LNCAP (cell line): Measurements from ENCODE around the gene SHQ1.

Source experiments
- CTCF ChIP-seq: fragments of 450-650 bp; IDR thresholded peaks from 2 replicates; pipeline ENCODE4 v1.5.1; 2017; ENCODE audit warnings: mild to moderate bottlenecking

The SHQ1 gene

GRCh38 chr3:72760225-72760624, 88.0 kb downstream of the SHQ1 start:
- TF ChIP-seq CTCF, result no peak

GRCh38 chr3:72756900-72757299, 91.3 kb downstream of the SHQ1 start:
- TF ChIP-seq CTCF, result no peak

GRCh38 chr3:72754582-72754981, 93.7 kb downstream of the SHQ1 start:
- no peak for TF ChIP-seq CTCF

- no peak for TF ChIP-seq CTCF
Measured at GRCh38 chr3:72753495-72753894, 94.8 kb downstream of the SHQ1 start.

- TF ChIP-seq CTCF, result no peak
Measured at GRCh38 chr3:72750405-72750965, 97.8 kb downstream of the SHQ1 start.

- no peak for TF ChIP-seq CTCF
Measured at GRCh38 chr3:72748659-72749058, 99.6 kb downstream of the SHQ1 start.

- no peak for TF ChIP-seq CTCF
Measured at GRCh38 chr3:72746430-72747411, 101.5 kb downstream of the SHQ1 start.
